ENCODE measurements around the gene RMC1. TPM values are rescaled to one million over a fixed set of nuclear protein-coding genes. Genes with fewer than 3 reads are reported as not detected.

The RMC1 gene
- total RNA-seq, 1 experiment from 2014 or later: 38.4 TPM

DNA sequence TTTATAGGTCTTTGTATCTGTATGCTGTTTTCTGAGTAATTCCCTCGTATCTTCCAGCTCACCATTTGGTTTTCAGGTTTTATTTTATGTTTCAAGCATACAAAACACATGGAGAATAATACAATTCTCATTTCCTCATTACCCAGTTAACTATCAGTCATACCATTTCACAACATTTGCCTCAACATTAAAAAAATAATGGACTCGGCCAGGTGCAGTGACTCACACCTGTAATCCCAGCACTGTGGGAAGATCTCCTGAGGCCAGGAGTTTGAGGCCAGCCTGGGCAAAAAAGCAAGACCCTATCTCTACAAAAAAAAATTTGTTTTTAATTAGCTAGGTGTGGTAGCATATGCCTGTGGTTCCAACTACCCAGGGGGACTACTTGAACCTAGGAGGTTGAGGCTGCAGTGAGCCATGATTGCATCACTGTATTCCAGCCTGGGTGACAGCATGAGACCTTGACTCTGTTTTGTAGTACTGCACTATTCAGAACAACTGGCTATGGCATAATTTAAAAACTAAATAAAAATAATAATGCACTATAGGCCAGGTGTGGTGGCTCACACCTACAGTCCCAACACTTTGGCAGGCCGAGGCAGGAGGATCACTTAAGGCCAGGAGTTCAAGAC, 62.7 kb downstream of the RMC1 start:
- BruUV-seq (replicated peaks): no TSS peak
- Histone ChIP-seq H3K27ac (ENCODE audit: low read depth, low read length) (no peak overlapping the region), H3K4me1 (ENCODE audit: control insufficient read depth in 1 of 2, insufficient read depth in 2 of 2, low read length in 2 of 2) (no peaks in the 10 kb centered on the region), H3K4me2 (ENCODE audit: low read length) (no peak overlapping the region), H3K79me2 (ENCODE audit: insufficient read depth, low read length) (no peaks in the 10 kb centered on the region), H2AFZ (ENCODE audit: low read depth, low read length, poor library complexity, severe bottlenecking) (no peak overlapping the region), H3K9me3 (ENCODE audit: control insufficient read depth in 1 of 2, insufficient read depth in 1 of 2, low read depth in 1 of 2, low read length in 2 of 2) (no peaks in the 10 kb centered on the region), H3K9me2 (ENCODE audit: insufficient read depth) (no peaks in the 10 kb centered on the region), H4K20me1 (ENCODE audit: insufficient read depth) (no peaks in the 10 kb centered on the region), H3K9ac (ENCODE audit: low read length) (no peak overlapping the region), H3K4me3 (replicated peaks in 1 of 2; ENCODE audit: low read depth in 1 of 2, low read length in 2 of 2) (no peak overlapping the region), H3K36me3 (ENCODE audit: control insufficient read depth in 1 of 2, insufficient read depth in 2 of 2, low read length in 2 of 2) (peaks cover 34 to 35% of the 10 kb centered on the region in 2 experiments), H3K27me3 (ENCODE audit: insufficient read depth, low read length) (no peaks in the 10 kb centered on the region)
- POLR2A ChIA-PET: no interaction called here
- ATAC-seq: no peak
- CTCF ChIA-PET: no interaction called here
- TF ChIP-seq POLR2A (IDR thresholded peaks at IDR 0.05; ENCODE audit: borderline replicate concordance, extremely low read depth, insufficient read depth, insufficient read length) (no peak), EZH2phosphoT487 (IDR thresholded peaks at IDR 0.05; ENCODE audit: borderline replicate concordance) (no peak), CBX3 (IDR thresholded peaks at IDR 0.05; ENCODE audit: low read depth) (no peak), ZFX (IDR thresholded peaks at IDR 0.05) (no peak), JUND (IDR thresholded peaks at IDR 0.05) (no peak), SRF (IDR thresholded peaks at IDR 0.05; ENCODE audit: low read depth) (no peak), EGR1 (IDR thresholded peaks at IDR 0.05; ENCODE audit: low read depth) (no peak), SP1 (IDR thresholded peaks at IDR 0.05; ENCODE audit: low read depth) (no peak), CEBPB (IDR thresholded peaks at IDR 0.05; ENCODE audit: low read depth) (no peak), SIN3A (IDR thresholded peaks at IDR 0.05; ENCODE audit: low read depth) (no peak), REST (IDR thresholded peaks at IDR 0.05; ENCODE audit: low read depth) (no peak), POLR2AphosphoS5 (IDR thresholded peaks at IDR 0.05; ENCODE audit: low read depth, low read length) (no peak), ELF1 (IDR thresholded peaks at IDR 0.05; ENCODE audit: borderline replicate concordance, low read depth) (no peak)
- TF ChIP-seq, protein P1, sequence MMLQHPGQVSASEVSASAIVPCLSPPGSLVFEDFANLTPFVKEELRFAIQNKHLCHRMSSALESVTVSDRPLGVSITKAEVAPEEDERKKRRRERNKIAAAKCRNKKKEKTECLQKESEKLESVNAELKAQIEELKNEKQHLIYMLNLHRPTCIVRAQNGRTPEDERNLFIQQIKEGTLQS (IDR thresholded peaks at IDR 0.05): no peak
- TF ChIP-seq, protein P2, sequence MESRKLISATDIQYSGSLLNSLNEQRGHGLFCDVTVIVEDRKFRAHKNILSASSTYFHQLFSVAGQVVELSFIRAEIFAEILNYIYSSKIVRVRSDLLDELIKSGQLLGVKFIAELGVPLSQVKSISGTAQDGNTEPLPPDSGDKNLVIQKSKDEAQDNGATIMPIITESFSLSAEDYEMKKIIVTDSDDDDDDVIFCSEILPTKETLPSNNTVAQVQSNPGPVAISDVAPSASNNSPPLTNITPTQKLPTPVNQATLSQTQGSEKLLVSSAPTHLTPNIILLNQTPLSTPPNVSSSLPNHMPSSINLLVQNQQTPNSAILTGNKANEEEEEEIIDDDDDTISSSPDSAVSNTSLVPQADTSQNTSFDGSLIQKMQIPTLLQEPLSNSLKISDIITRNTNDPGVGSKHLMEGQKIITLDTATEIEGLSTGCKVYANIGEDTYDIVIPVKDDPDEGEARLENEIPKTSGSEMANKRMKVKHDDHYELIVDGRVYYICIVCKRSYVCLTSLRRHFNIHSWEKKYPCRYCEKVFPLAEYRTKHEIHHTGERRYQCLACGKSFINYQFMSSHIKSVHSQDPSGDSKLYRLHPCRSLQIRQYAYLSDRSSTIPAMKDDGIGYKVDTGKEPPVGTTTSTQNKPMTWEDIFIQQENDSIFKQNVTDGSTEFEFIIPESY (IDR thresholded peaks at IDR 0.05; ENCODE audit: extremely low read depth, insufficient replicate concordance, low read length): no peak
- TF ChIP-seq, protein P3, sequence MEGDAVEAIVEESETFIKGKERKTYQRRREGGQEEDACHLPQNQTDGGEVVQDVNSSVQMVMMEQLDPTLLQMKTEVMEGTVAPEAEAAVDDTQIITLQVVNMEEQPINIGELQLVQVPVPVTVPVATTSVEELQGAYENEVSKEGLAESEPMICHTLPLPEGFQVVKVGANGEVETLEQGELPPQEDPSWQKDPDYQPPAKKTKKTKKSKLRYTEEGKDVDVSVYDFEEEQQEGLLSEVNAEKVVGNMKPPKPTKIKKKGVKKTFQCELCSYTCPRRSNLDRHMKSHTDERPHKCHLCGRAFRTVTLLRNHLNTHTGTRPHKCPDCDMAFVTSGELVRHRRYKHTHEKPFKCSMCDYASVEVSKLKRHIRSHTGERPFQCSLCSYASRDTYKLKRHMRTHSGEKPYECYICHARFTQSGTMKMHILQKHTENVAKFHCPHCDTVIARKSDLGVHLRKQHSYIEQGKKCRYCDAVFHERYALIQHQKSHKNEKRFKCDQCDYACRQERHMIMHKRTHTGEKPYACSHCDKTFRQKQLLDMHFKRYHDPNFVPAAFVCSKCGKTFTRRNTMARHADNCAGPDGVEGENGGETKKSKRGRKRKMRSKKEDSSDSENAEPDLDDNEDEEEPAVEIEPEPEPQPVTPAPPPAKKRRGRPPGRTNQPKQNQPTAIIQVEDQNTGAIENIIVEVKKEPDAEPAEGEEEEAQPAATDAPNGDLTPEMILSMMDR (IDR thresholded peaks at IDR 0.05 in 2 of 3, conservative IDR thresholded peaks at IDR 0.05 in 1 of 3; ENCODE audit: borderline replicate concordance in 1 of 3, insufficient read depth in 1 of 3, low read depth in 2 of 3, low read length in 2 of 3): no peak
- DNase-seq (ENCODE audit: low read depth, low spot score): no peak
- RAD21 ChIA-PET (ENCODE audit: low non-redundant PET in 1 of 2, low total read pairs in 2 of 2, uncharacterized antibody in 2 of 2, unreplicated experiment in 2 of 2): no interaction called here
- intact Hi-C loops (cut with micrococcal nuclease): no loop called here

All from HCT116 (cell line).